GM18909 (cell line): ENCODE results near the gene HOMEZ.

Source experiments
- ATAC-seq: cut with Tn5 transposase; IDR thresholded peaks from one replicate; pipeline ENCODE4 v1.9.1; 2021; ENCODE audit warnings: mild to moderate bottlenecking; ENCODE audit not compliant: unreplicated experiment, poor library complexity

HOMEZ gene

GRCh38 chr14:23307687-23308644 lies 22.0 kb upstream of the HOMEZ start:
- no peak for ATAC-seq

DNA sequence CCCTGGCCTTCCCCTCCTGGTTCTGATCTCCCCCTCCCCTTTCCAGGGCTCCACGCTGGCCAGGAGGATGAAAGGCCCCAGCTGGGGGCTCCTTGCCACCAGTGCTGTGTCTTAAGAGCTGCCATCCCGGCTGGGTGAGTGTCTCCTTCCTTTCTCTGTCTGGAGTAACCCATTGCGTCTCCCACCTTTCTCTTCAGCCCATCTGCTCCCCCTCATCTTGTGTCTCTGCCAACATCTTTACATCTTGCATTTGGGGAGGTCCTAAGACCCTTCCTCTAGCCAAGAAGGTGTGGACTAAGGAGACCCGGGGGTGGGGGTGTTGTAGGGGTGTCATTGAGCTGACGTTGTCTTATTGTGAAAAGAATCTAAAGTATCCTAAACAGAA lies 21.2 kb upstream of the HOMEZ start:
- no peak for ATAC-seq

DNA sequence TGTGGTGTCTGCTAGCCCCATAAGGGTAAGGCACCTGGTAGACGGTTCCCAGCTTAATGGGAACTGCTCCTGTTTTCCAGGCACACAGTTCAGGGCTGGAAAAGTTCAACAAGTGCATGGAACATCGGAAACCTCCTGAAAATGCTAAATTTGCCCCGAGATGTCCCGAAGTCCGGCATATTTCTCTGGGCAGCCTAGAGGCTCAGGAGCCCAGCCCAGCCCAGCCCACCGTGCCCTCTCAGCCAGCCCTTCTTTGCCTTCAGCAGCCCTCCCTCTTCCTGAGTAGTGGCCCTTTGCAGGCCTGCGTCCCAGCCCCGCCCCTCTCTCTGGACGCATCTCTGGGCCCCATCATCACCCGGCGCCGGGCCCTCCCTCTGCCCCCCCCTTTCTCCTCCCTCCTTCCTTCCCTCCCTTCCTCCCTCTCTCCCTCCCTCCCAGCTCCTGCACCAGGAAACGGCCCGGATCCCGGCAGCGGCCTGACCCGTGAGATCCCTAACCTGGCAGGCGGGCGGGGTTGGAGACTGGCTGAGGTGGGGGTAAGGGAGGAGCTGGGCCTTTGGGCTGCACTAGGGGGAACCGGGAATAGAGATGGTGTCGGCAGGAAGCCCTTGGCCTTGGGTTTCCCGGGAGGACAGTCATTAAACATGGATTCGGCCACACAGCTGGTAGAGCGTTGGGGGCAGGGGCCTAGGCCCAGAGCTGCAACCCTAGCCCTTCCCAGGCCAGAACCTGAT lies 20.6 kb upstream of the HOMEZ start, which contains the start of gene BCL2L2:
TSS of gene BCL2L2 (plus strand) at position 422 of the 734 bp plus-strand sequence. CDS start 935 bp downstream, outside the sequence.
- no peak for ATAC-seq

DNA sequence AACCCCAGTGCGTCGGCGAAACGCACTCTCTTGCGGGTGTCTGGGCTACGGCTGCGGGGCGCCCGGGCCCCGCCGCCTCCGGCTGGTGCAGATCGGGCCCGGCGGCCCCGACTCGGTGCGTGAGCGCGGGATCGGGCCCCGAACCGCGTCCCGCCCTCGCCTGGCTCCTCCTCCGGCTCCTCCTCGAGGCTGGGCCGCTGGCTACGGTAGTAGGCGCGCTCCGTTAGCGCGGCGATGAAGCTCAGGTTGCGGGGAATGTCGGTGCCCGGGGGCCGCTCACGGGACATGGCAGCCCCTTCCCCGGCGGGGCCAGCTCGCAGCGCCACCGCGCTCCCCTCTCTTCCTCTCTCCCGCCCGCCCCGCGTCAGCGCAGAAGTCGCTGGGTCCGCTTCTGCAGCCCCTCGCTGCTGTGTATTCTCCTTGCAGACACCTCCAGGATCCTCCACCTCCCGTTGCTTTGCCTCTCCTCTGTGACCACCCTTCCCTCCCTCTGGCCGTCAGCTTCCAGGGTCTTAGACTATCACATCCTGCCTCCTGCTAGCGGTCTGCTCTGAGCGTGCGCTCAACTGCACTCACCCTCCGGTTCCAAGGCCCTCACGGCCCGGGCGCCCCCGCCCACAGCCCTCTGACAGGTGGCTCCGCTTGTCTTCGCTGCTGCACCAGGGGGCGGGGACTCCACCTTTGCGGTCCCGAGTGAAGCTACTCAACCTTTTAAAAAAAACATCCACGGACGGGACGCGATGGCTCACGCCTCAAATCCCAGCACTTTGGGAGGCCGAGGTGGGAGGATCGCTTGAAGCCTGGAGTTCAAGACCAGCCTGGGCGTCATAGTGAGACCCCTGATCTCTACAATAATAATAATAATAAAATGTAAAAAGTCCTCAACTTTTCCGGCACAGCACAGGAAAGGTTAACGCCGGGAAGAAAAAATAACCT lies 16.6 kb upstream of the HOMEZ start, which contains the start of gene PPP1R3E:
TSS of gene PPP1R3E (minus strand) at position 570 of the 936 bp plus-strand sequence. CDS start at position 287, 283 bp downstream.
- ATAC-seq = peak; percentile 39

GRCh38 chr14:23301969-23302289 lies 16.0 kb upstream of the HOMEZ start:
- peak; percentile 21 for ATAC-seq

GRCh38 chr14:23301288-23301968 lies 15.5 kb upstream of the HOMEZ start:
- ATAC-seq = peak; percentile 82

DNA sequence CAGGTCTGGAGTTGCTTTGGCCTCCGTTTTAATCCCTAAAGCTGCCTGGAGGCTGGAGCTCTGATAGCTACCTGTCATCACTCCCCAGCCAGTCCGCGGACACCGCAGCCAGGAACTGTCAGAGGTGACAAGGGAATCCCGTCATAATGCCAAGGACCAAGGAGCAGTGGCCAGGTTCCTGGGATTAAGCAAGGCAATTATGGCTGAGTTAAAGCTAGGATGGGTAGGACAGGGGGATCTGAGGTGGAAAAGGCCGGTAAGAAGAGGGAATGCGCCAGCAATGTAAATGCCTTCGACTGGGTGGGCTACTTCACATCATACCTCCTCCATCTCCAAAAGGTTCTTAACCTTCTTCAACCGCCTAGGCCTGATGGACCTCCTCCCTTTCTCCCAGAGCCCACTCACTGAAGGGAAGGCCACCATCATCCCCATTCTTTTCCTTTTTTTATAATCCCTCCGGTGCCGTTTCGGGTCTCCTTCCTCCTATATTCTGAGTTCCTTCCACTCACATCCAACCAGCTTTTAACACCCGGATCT lies 14.8 kb upstream of the HOMEZ start:
- no peak for ATAC-seq

DNA sequence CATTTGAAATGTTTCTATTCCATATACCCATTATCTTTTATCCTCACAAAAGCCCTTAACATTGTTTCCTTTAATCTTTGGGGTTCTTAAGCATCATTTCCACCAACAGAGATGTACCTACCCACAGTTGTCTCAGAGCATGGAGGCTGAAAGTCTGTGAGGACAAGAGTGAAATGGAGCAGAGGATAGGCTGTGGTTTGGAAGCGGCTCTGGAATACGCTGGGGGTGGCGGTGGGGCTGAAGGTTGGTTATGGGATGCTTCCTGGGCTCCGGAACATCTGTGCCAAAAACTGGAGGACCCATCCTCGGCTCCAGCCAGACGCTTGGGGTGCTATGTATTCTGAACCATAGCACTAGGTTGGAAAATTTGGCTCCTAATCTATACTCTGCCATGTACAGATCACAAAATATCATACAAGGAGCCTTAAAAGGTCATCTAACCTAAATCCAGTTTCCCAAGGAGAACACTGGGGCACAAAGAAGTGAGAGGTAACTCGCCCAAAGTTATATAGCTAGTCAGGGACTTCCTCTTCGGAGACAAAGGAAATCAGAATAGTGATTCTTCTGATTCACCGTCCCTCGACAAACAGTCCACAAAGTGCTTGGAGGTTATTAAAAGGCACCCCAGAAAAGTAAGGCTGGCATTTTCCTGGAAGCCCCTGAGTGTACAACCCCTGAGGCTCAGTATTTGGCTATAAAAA lies 14.2 kb upstream of the HOMEZ start:
- no peak for ATAC-seq

GRCh38 chr14:23299211-23299957 lies 13.5 kb upstream of the HOMEZ start:
- ATAC-seq = no peak

DNA sequence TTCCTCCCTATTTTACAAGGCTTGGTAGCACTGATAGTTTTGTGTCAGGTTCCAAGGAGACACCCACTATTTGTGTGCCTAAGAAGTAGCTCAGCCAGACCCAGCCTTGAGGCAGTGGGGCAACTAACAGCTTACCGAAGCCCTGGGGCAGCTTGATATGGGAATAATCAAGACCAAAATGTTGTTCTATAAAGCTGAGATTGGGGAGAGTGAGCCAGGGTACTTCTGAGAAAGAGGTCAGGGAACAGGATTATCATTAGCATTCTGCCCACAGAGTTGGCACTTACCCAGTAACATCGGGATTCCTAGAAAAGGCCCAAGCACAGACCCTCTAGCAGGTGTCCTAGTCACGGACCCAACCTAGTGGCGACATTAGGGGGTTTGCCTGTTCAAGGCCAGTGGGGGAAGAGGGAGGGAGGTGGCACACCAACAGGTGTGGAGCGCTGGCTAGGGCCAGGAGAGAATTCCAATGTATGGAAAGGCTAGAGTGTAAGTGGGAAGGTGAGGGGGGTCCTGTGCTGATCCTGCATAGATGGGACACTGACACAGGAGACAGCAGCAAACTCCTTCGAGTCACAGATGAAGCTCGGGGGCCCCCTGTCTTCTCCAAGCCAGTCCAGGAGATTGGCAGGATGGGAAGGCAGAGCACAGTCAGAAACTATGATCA lies 11.8 kb upstream of the HOMEZ start:
- ATAC-seq = no peak

DNA sequence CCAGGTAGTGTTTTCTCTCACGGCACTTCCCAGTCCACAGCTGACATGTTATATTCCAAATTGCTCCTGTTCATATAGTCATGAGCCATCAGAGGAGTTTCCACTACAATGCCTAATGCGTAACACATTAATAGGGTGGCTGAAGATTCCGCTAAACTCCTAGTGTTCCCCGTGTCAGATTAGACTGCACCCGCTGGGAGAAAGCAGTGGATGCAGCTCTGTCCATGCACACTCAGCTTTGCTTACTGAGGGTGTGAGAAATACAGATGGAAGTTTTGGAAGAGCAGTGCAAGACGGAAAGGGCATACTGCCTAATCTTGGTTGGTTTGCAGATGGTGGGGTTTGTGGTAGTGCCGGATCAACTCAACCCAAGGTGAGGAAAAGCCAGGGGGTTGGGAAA lies 11.2 kb upstream of the HOMEZ start:
- ATAC-seq = no peak

- ATAC-seq = no peak
Measured at GRCh38 chr14:23296012-23296777, 10.3 kb upstream of the HOMEZ start.

GRCh38 chr14:23294734-23295561 lies 9.0 kb upstream of the HOMEZ start:
- no peak for ATAC-seq

DNA sequence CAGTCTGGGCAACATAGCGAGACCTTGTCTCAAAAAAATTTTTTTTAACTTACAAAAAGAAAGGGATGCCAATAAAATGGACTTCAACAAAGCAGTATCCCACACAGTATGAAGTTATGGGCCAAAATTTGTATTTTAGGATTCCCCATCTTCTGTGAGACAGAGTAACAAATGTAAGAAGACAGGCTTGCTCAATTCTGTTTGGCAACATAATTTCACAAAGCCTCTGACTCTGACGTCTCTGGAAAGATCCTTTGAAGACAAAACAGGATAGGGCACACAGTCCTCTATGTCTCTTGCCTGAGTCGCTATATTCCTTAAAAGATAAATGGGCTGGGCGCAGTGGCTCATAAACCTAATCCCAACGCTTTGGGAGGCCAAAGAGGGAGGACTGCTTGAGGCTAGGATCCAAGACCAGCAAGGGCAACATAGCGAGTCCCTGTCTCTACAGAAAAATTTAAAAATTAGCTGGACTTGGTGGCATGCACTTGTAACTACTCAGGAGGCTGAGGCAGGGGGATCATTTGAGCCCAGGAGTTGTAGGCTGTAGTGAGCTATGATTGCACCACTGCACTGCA lies 1.1 kb upstream of the HOMEZ start:
- ATAC-seq = no peak

- peak; percentile 30 for ATAC-seq
Measured at GRCh38 chr14:23285530-23286019, 357 bp downstream of the HOMEZ start.
